Tibial nerve (tissue), 4 donors: ENCODE data around the gene PHRF1. TPM values are rescaled to one million over a fixed set of nuclear protein-coding genes. Genes with fewer than 3 reads are reported as not detected.

ENCODE experiments used
- DNase-seq, 2 donors: peaks; one replicate each; pipeline ENCODE4 v3.0.0-alpha.2; 2019; ENCODE audit warnings: low spot score in 2 of 2
- H3K27ac ChIP-seq, 4 donors: fragments of 200-600 bp; sonication (generic) in 3 of 4; one replicate each; pipeline ENCODE4 v1.5.1; 2017 to 2019; ENCODE audit warnings: mild to moderate bottlenecking in 1 of 4
- H3K27me3 ChIP-seq, 2 donors: fragments of 200-600 bp; sonication (generic) in 1 of 2; one replicate each; pipeline versions ENCODE4 v1.5.1 to v1.6.0; 2017 to 2019
- H3K36me3 ChIP-seq, 3 donors: fragments of 200-600 bp; sonication (generic); one replicate each; pipeline ENCODE4 v1.5.1; 2018 to 2019
- H3K4me1 ChIP-seq, 4 donors: fragments of 200-600 bp; sonication (generic) in 3 of 4; one replicate each; pipeline ENCODE4 v1.5.1; 2017 to 2019
- H3K4me3 ChIP-seq, 4 donors: fragments of 200-600 bp; sonication (generic) in 3 of 4; one replicate each; pipeline ENCODE4 v1.5.1; 2017 to 2019; ENCODE audit warnings: mild to moderate bottlenecking in 1 of 4, moderate library complexity in 1 of 4
- H3K9me3 ChIP-seq, 4 donors: fragments of 200-600 bp; sonication (generic) in 3 of 4; one replicate each; pipeline ENCODE4 v1.5.1; 2017 to 2019
- CTCF ChIP-seq, 5 experiments: fragments of 200-600 bp in 3 of 5; fragments of 450-650 bp in 2 of 5; sonication (generic) in 3 of 5; IDR thresholded peaks; one replicate each; pipeline ENCODE4 v1.5.1; 2016 to 2019; ENCODE audit warnings: antibody characterized with exemption in 5 of 5, mild to moderate bottlenecking in 3 of 5, moderate library complexity in 2 of 5
- EP300 ChIP-seq, 2 donors: sonication (generic); formaldehyde crosslinking; IDR thresholded peaks; one replicate each; pipeline ENCODE4 v1.6.1; 2017; ENCODE audit warnings: antibody characterized with exemption in 2 of 2, mild to moderate bottlenecking in 1 of 2
- POLR2A ChIP-seq, 2 donors: fragments of 450-650 bp; IDR thresholded peaks; one replicate each; pipeline ENCODE4 v1.6.1; 2017; ENCODE audit warnings: antibody characterized with exemption in 2 of 2, mild to moderate bottlenecking in 2 of 2, moderate library complexity in 2 of 2
- WGBS, 2 donors: methylation state at CpG; one replicate each; pipeline ENCODE4 v1.1.5; 2018; 5-methylcytosine and 5-hydroxymethylcytosine counted together
- total RNA-seq, 4 donors: library from RNA; depleted of rRNA; stranded (reverse); fragments of >200 nt; gene quantifications; one replicate each; pipeline ENCODE4 v1.1.0, GENCODE V29; 2016

The PHRF1 gene
- total RNA-seq, 4 donors from 2014 or later, result 27.1 to 49.2 (median 34.9) TPM

DNA sequence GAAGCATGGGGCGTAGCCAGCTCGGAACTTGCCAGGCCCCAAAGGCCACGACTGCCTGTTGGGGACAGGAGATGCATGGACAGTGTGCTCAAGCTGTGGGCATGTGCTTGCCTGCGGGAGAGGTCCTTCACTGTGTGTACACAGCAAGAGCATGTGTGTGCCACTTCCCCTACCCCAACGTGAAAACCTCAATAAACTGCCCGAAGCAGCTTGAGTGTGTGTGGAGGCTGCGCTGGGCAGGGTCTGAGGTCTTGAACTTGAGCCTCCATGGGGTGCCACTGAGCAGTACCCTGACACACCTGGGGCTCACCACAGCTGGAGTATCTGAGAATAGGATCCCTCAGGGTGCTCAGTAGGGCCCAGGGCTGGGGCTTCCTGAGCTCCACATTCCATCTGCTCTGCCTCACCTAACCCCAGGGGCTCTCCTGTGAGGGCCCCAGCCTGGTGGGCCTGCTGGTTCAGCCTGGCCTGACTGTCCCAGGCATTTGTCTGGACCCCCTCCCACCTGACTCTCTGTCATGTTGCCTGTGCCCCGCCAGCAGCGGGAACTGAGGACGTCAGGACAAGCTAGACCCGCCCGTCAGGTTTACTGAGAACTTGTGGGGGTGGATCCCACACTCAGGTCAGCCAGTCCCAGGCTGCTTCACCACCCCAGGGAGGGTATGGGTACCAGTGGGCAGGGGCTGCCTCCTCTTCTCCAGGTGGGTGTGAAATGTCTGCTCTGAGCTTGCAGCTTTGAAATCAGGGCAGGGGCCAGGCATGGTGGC is 12.3 kb upstream of the PHRF1 start:
- WGBS, 2 donors, result 77 to 80% methylated on average over 8 to 11 of the region's 12 CpGs
- Histone ChIP-seq H3K27ac (no peak overlapping the region), H3K36me3 (no peaks in the 10 kb centered on the region), H3K4me1 (peaks cover 0 to 36% (median 12%) of the 10 kb centered on the region in 4 donors), H3K27me3 (peaks cover 0 to 15% of the 10 kb centered on the region in 2 donors), H3K9me3 (no peaks in the 10 kb centered on the region), H3K4me3 (no peak overlapping the region)
- no peak for DNase-seq
- TF ChIP-seq POLR2A (IDR thresholded peaks at IDR 0.05) (no peak), EP300 (IDR thresholded peaks at IDR 0.05) (no peak), CTCF (IDR thresholded peaks at IDR 0.05) (no peak)

DNA sequence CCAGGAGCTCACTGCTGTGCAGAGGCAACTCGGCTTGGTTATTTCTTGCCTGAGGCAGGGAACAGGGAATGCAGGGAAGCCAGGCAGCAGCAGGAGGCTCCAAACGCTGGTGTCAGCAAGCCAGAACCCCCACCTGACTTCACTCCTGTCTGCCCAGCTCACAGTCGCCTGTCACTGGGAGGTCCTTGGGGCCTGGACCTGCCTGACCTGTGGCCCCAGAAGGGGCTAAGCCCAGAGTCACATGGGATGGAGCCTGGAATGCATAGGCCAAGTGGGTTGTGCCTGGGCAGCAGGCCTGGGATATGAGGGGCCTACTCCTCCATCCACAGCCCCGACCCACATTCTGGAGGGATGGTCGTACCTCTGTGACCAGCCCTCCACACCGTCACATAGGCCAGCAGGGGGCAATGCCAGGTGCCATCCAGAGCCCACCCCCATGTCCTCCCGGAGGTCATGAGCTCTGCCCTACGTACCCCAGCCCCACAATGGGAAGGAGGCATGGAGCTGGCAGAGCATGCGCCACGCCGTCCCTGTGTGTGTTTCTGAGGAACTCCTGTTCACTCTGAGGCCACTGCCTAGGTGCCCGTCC is 10.3 kb upstream of the PHRF1 start:
- 86 to 88% methylated on average over 9 to 11 of the region's 12 CpGs for WGBS, 2 donors
- Histone ChIP-seq H3K27me3 (no peaks in the 10 kb centered on the region), H3K4me1 (peaks cover 0 to 34% (median 13%) of the 10 kb centered on the region in 4 donors), H3K9me3 (no peaks in the 10 kb centered on the region), H3K36me3 (no peaks in the 10 kb centered on the region), H3K27ac (no peak overlapping the region), H3K4me3 (no peak overlapping the region)
- no peak for DNase-seq
- TF ChIP-seq CTCF (IDR thresholded peaks at IDR 0.05) (no peak), EP300 (IDR thresholded peaks at IDR 0.05) (no peak), POLR2A (IDR thresholded peaks at IDR 0.05) (no peak)

- no peaks in the 10 kb centered on the region for H3K27me3 ChIP-seq
- no peaks in the 10 kb centered on the region for H3K9me3 ChIP-seq
- H3K27ac ChIP-seq, result peak overlapping the region; percentile 55 to 92 (median 88)
- H3K4me3 ChIP-seq, result peak overlapping the region in 1 of 4 donors; percentile 79
- H3K36me3 ChIP-seq, result no peaks in the 10 kb centered on the region
- H3K4me1 ChIP-seq, result peaks cover 0 to 23% (median 9%) of the 10 kb centered on the region in 4 donors
- DNase-seq, result no peak
- TF ChIP-seq CTCF (IDR thresholded peaks at IDR 0.05) (no peak), EP300 (IDR thresholded peaks at IDR 0.05) (no peak), POLR2A (IDR thresholded peaks at IDR 0.05) (no peak)
- 90 to 92% methylated on average over 15 to 18 of the region's 18 CpGs for WGBS, 2 donors
Observed at GRCh38 chr11:567011-567628, 9.2 kb upstream of the PHRF1 start.

DNA sequence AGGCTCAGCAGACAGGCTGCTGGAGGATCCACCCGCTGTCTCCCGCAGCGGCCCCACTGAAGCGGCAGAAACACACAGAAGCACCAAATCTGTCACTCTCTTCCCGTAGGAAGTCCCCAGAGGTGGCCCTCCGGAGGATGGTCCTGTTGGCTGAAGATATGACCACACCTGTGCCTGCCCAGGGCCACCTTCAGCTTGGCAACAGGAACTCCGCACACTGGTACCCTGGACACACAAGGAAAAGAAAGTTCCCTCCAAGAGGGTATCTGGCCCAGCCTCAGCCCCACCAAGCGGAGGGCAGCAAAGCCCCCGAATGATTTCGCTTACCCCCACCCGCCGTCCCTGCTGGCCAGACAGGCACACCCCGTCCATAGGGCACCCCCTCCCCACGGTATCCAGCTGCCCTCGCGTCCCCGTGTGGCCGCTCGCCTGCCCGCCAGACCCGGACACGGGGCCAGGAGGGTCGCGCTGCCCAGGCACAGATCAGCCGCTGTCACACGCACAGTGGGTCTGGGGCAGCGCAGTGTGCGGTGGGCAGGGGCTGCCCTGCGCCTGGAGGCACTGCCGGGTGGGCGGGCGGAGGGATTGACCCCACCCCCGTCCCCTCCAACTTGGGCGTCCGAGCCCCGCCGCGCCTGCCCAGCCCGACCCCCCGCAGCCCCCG is 8.5 kb upstream of the PHRF1 start:
- 26 to 59% methylated on average over 8 to 32 of the region's 41 CpGs for WGBS, 2 donors

More for the DNA sequence above, 8.5 kb upstream of the PHRF1 start:
- Histone ChIP-seq H3K9me3 (no peaks in the 10 kb centered on the region), H3K4me1 (peaks cover 0 to 21% (median 9%) of the 10 kb centered on the region in 4 donors), H3K36me3 (no peaks in the 10 kb centered on the region), H3K27ac (peak overlapping the region; percentile 55 to 92 (median 88)), H3K4me3 (peak overlapping the region; percentile 30 to 79 (median 40)), H3K27me3 (no peaks in the 10 kb centered on the region)
- no peak for TF ChIP-seq EP300 (IDR thresholded peaks at IDR 0.05)
- no peak for TF ChIP-seq POLR2A (IDR thresholded peaks at IDR 0.05)
- no peak for TF ChIP-seq CTCF (IDR thresholded peaks at IDR 0.05)
- no peak for DNase-seq
